GM12878 (cell line): ENCODE measurements around the gene KIAA0825. TPM values are rescaled to one million over a fixed set of nuclear protein-coding genes. Genes with fewer than 3 reads are reported as not detected.
A peak's percentile ranks its signal among the peaks of the same experiment; 100 is the strongest.

Source experiments
- ATAC-seq: fragments of 200-7000 bp; cut with Tn5 transposase; 3 replicates; pipeline ENCODE4 v1.9.1; 2020; ENCODE audit warnings: mild to moderate bottlenecking, moderate library complexity
- BruUV-seq: library from RNA; stranded (reverse); fragments of 400-500 nt; replicated peaks from 2 replicates; lab custom pipeline; 2021; lab: Mats Ljungman, UMichigan
- CTCF ChIA-PET: fragments of 300-600 bp; sonication (Branson Sonifier 250); formaldehyde crosslinking; extraction: SDS; loops from one replicate; lab custom pipeline; 2021; ENCODE audit warnings: inconsistent platforms; lab: Yijun Ruan, JAX
- POLR2A ChIA-PET: fragments of 350-600 bp; formaldehyde crosslinking; extraction: SDS; loops from one replicate; lab custom pipeline; 2021; ENCODE audit warnings: inconsistent platforms; lab: Charles Lee
- RAD21 ChIA-PET: fragments of 300-600 bp; sonication (Branson Sonifier 250); formaldehyde crosslinking; loops from one replicate; lab custom pipeline; 2023; ENCODE audit warnings: antibody characterized with exemption; ENCODE audit not compliant: unreplicated experiment; lab: Charles Lee
- SMC1A ChIA-PET: fragments of 300-600 bp; sonication (Branson Sonifier 250); formaldehyde crosslinking; loops from one replicate; lab custom pipeline; 2023; ENCODE audit not compliant: unreplicated experiment, uncharacterized antibody; lab: Charles Lee
- DNase-seq: peaks from one replicate; pipeline ENCODE4 v3.0.0-alpha.2; 2011; ENCODE audit warnings: low read depth, low spot score
- FAIRE-seq: peaks from 3 replicates; lab custom pipeline; 2011; peaks lifted over from hg19 to GRCh38; lab: Jason Lieb, UNC
- H2AFZ ChIP-seq: 2 replicates; pipeline ENCODE4 v1.6.0; 2011; ENCODE audit warnings: low read depth, low read length, control low read depth; ENCODE audit not compliant: control insufficient read depth
- H3K27ac ChIP-seq: 2 replicates; pipeline ENCODE4 v1.5.1; 2011; ENCODE audit warnings: control low read depth; ENCODE audit not compliant: control insufficient read depth, insufficient read depth
- H3K27me3 ChIP-seq, 2 experiments: replicated peaks in 1 of 2; 2 replicates each; pipeline versions ENCODE4 v1.6.0 to v1.6.1; 2011; ENCODE audit warnings: low read length in 1 of 2; ENCODE audit not compliant: control insufficient read depth in 2 of 2, insufficient read depth in 2 of 2
- H3K36me3 ChIP-seq, 2 experiments: 2 replicates each; pipeline ENCODE4 v1.5.1; 2011; ENCODE audit warnings: low read length in 1 of 2; ENCODE audit not compliant: control insufficient read depth in 2 of 2, insufficient read depth in 2 of 2
- H3K4me1 ChIP-seq: 2 replicates; pipeline ENCODE4 v1.6.1; 2011; ENCODE audit warnings: mild to moderate bottlenecking, low read length, moderate library complexity, mixed read lengths; ENCODE audit not compliant: control insufficient read depth, insufficient read depth
- H3K4me2 ChIP-seq: 2 replicates; pipeline ENCODE4 v1.6.0; 2011; ENCODE audit warnings: control low read depth; ENCODE audit not compliant: control insufficient read depth, insufficient read depth
- H3K4me3 ChIP-seq: fragments of 200-600 bp; sonication (generic); 2 replicates; pipeline ENCODE4 v1.5.1; 2016
- H3K79me2 ChIP-seq: 2 replicates; pipeline ENCODE4 v1.6.0; 2011; ENCODE audit warnings: low read length; ENCODE audit not compliant: control insufficient read depth, insufficient read depth
- H3K9ac ChIP-seq: 2 replicates; pipeline ENCODE4 v1.8.0; 2011; ENCODE audit warnings: low read length, control low read depth, mixed read lengths; ENCODE audit not compliant: control insufficient read depth, insufficient read depth
- H3K9me3 ChIP-seq: replicated peaks from 3 replicates; pipeline ENCODE4 v1.5.1; 2011; ENCODE audit warnings: mild to moderate bottlenecking, low read length; ENCODE audit not compliant: control insufficient read depth, insufficient read depth
- H4K20me1 ChIP-seq: 2 replicates; pipeline ENCODE4 v1.6.0; 2011; ENCODE audit not compliant: control insufficient read depth, insufficient read depth
- CBFB ChIP-seq: IDR thresholded peaks from 2 replicates; pipeline ENCODE4 v1.6.1; 2016; ENCODE audit warnings: antibody characterized with exemption, low read depth
- ETV6 ChIP-seq, 2 experiments: fragments of 450-650 bp in 1 of 2; IDR thresholded peaks in 1 of 2; conservative IDR thresholded peaks in 1 of 2; 2 replicates each; pipeline ENCODE4 v1.6.1; 2014; ENCODE audit warnings: antibody characterized with exemption in 1 of 2, borderline replicate concordance in 1 of 2, low read depth in 1 of 2, mild to moderate bottlenecking in 1 of 2, moderate library complexity in 1 of 2
- HDAC2 ChIP-seq: fragments of 200-600 bp; sonication (generic); IDR thresholded peaks from 2 replicates; pipeline ENCODE4 v1.6.1; 2017
- JUNB ChIP-seq: IDR thresholded peaks from 2 replicates; pipeline ENCODE4 v1.6.1; 2016; ENCODE audit warnings: antibody characterized with exemption, mild to moderate bottlenecking
- KLF5 ChIP-seq: fragments of 450-650 bp; IDR thresholded peaks from 2 replicates; pipeline ENCODE4 v1.6.1; 2014; ENCODE audit warnings: mild to moderate bottlenecking; ENCODE audit not compliant: partially characterized antibody
- MLLT1 ChIP-seq: fragments of 450-650 bp; IDR thresholded peaks from 2 replicates; pipeline ENCODE4 v1.6.1; 2016; ENCODE audit warnings: mild to moderate bottlenecking
- NFIC ChIP-seq: IDR thresholded peaks from 2 replicates; pipeline ENCODE4 v1.6.1; 2012; ENCODE audit warnings: low read depth, mild to moderate bottlenecking, inconsistent platforms, low read length, moderate library complexity
- RELB ChIP-seq: fragments of 450-650 bp; IDR thresholded peaks from 2 replicates; pipeline ENCODE4 v1.6.1; 2017; ENCODE audit warnings: low read depth, mild to moderate bottlenecking, moderate library complexity
- SMC3 ChIP-seq: IDR thresholded peaks from 2 replicates; pipeline ENCODE4 v1.6.1; 2011; ENCODE audit warnings: low read length, improper control_type of control experiment, borderline replicate concordance
- TARDBP ChIP-seq: IDR thresholded peaks from 2 replicates; pipeline ENCODE4 v1.6.1; 2016; ENCODE audit warnings: borderline replicate concordance
- ZBTB11 ChIP-seq: fragments of 450-650 bp; formaldehyde crosslinking; IDR thresholded peaks from 2 replicates; pipeline ENCODE4 v1.5.0; 2022; ENCODE audit warnings: mild to moderate bottlenecking, missing genetic modification characterization
- ZBTB4 ChIP-seq: fragments of 450-650 bp; formaldehyde crosslinking; IDR thresholded peaks from 2 replicates; pipeline ENCODE4 v1.4.0; 2022; ENCODE audit warnings: mild to moderate bottlenecking, moderate library complexity
- ZNF217 ChIP-seq: fragments of 450-650 bp; IDR thresholded peaks from 2 replicates; pipeline ENCODE4 v1.6.1; 2017; ENCODE audit warnings: antibody characterized with exemption, mild to moderate bottlenecking
- ZNF274 ChIP-seq: IDR thresholded peaks from one replicate; pipeline ENCODE4 v1.8.0; 2011; ENCODE audit not compliant: insufficient read length, insufficient read depth
- WGBS: methylation state at CpG from one replicate; pipeline ENCODE4 v1.1.6; 2016; ENCODE audit warnings: low lambda C conversion rate; ENCODE audit not compliant: insufficient replicate concordance, insufficient coverage; ENCODE audit errors: missing lambda C conversion rate; 5-methylcytosine and 5-hydroxymethylcytosine counted together
- in situ Hi-C: fragments of 300-500 bp; cut with MboI; formaldehyde crosslinking; loops from 9 replicates; pipeline ENCODE4 v1.14.3; 2018; ENCODE audit warnings: mixed read lengths
- intact Hi-C: fragments of 100-400 bp; cut with micrococcal nuclease; formaldehyde crosslinking; loops from one replicate; pipeline ENCODE4 v1.14.2; 2022; ENCODE audit not compliant: unreplicated experiment
- polyA plus RNA-seq, 11 experiments: library from polyadenylated mRNA; depleted of rRNA in 4 of 11; unstranded in 6 of 11; stranded (reverse) in 5 of 11; fragments of >200 nt; fragmentation: Nextera tagmentation in 4 of 11; fragmentation: Illumina TruSeq in 1 of 11; extraction: Ambion mirVana in 4 of 11; extraction: Trizol in 1 of 11; gene quantifications; 1 replicate in 1 of 11; 2 replicates in 10 of 11; pipeline versions ENCODE4 v1.2.1 to v1.2.3, GENCODE V29; 2011 to 2016; ENCODE audit warnings: inconsistent platforms in 2 of 11, missing spikeins in 2 of 11, low read depth in 1 of 11
- total RNA-seq, 4 experiments: library from RNA; depleted of rRNA in 3 of 4; stranded (reverse); fragments of >200 nt in 3 of 4; fragmentation: Illumina TruSeq in 1 of 4; extraction: Trizol in 1 of 4; gene quantifications; 2 replicates each; pipeline versions ENCODE4 v1.2.1 to v1.2.3, GENCODE V29; 2013 to 2021

Gene KIAA0825
- total and polyA plus RNA-seq, 10 of the 15 experiments (the other 5 are each of a cell fraction or from before 2014, with no cell fraction given): 0.55 to 1.9 (median 1.5) TPM

- TF ChIP-seq RELB (no peak), KLF5 (no peak)
Measured at GRCh38 chr5:94409440-94409839, 209.0 kb downstream of the KIAA0825 start (continued).

- ChIA-PET RAD21 (no interaction called here), POLR2A (no interaction called here), CTCF (no interaction called here), SMC1A (interaction anchor here (1.0 kb wide), 1 partner anchor 17 kb away, joined by 3 read pairs; no protein-coding TSS in a partner anchor)
- no peaks in the 10 kb centered on the region for H3K4me1 ChIP-seq
- H3K27ac ChIP-seq: no peak overlapping the region
- no peak for DNase-seq
- no peaks in the 10 kb centered on the region for H3K79me2 ChIP-seq
- H3K9ac ChIP-seq: no peak overlapping the region
- H3K4me2 ChIP-seq: no peak overlapping the region
- no peak for FAIRE-seq
- in situ Hi-C loops (no loop called here), intact Hi-C loops (no loop called here)
- H3K36me3 ChIP-seq: no peaks in the 10 kb centered on the region
- WGBS: 62% methylated on average over 4 of the region's 4 CpGs
- H3K9me3 ChIP-seq: no peaks in the 10 kb centered on the region
- no peaks in the 10 kb centered on the region for H3K27me3 ChIP-seq
- H4K20me1 ChIP-seq: no peaks in the 10 kb centered on the region
- H2AFZ ChIP-seq: no peak overlapping the region
- BruUV-seq: no TSS peak
- H3K4me3 ChIP-seq: no peak overlapping the region
- ATAC-seq: peak; percentile 41; the same call in 1 of the 3 replicates
- TF ChIP-seq MLLT1 (no peak), ZBTB11 (CRISPR knock-in tag) (no peak), ZNF274 (no peak), HDAC2 (no peak), CBFB (no peak), ZNF217 (no peak), JUNB (no peak), SMC3 (no peak), NFIC (no peak), ZBTB4 (CRISPR knock-in tag) (no peak), TARDBP (no peak), ETV6 (conservative IDR thresholded peaks at IDR 0.05 in 1 of 2, IDR thresholded peaks at IDR 0.05 in 1 of 2; ENCODE audit: borderline replicate concordance in 1 of 2, low read depth in 1 of 2) (no peak)
Measured at GRCh38 chr5:94407023-94407422, 211.4 kb downstream of the KIAA0825 start.
